Glomerular endothelial cell (primary cell): ENCODE measurements around the gene FUT2. TPM values are rescaled to one million over a fixed set of nuclear protein-coding genes. Genes with fewer than 3 reads are reported as not detected.
"Not testable (repeated sequence)": the region's sequence is repeated elsewhere in the genome, so short reads cannot be mapped to it uniquely, and the experiment has no call there.

Source experiments
- DNase-seq: peaks from one replicate; pipeline ENCODE4 v3.0.0-alpha.2; 2011; ENCODE audit warnings: low read depth, low spot score; ENCODE audit errors: extremely low read depth
- total RNA-seq: library from RNA; depleted of rRNA; stranded (reverse); fragments of >200 nt; gene quantifications from 2 replicates; pipeline ENCODE4 v1.2.3, GENCODE V29; 2015

FUT2 gene
- not detected in 2 replicates for total RNA-seq

- DNase-seq: no peak
These were observed at the start of gene FUT2 for GRCh38 chr19:48695743-48696352. FUT2 (plus strand) TSS chr19:48695971; CDS start chr19:48702957, 6,986 bp downstream.

GRCh38 chr19:48646001-48646721 lies 49.6 kb upstream of the FUT2 start, which contains the start of gene CA11:
CA11 (minus strand) TSS chr19:48646187; CDS start chr19:48645632, 555 bp downstream.
- DNase-seq: no peak

GRCh38 chr19:48646722-48647216 lies 49.0 kb upstream of the FUT2 start:
- DNase-seq: no peak

GRCh38 chr19:48648134-48648533 lies 47.6 kb upstream of the FUT2 start:
- no peak for DNase-seq

- DNase-seq: no peak
These were observed 44.6 kb upstream of the FUT2 start for GRCh38 chr19:48650974-48651682.

GRCh38 chr19:48651683-48652048 lies 44.1 kb upstream of the FUT2 start:
- no peak for DNase-seq

- no peak for DNase-seq
These were observed 41.3 kb upstream of the FUT2 start for GRCh38 chr19:48654299-48655059.

GRCh38 chr19:48656840-48657474 lies 38.8 kb upstream of the FUT2 start:
- DNase-seq: no peak

- not testable (repeated sequence) for DNase-seq
These were observed 37.9 kb upstream of the FUT2 start for GRCh38 chr19:48657828-48658227.

- no peak for DNase-seq
These were observed 37.3 kb upstream of the FUT2 start for GRCh38 chr19:48658483-48658882.

GRCh38 chr19:48659768-48660167 lies 36.0 kb upstream of the FUT2 start:
- DNase-seq: no peak

- peak; percentile 89 for DNase-seq
These were observed 34.7 kb upstream of the FUT2 start for GRCh38 chr19:48660852-48661710.

GRCh38 chr19:48661711-48662090 lies 34.1 kb upstream of the FUT2 start:
- DNase-seq: no peak

GRCh38 chr19:48663667-48664066 lies 32.1 kb upstream of the FUT2 start:
- no peak for DNase-seq

GRCh38 chr19:48664476-48664875 lies 31.3 kb upstream of the FUT2 start:
- no peak for DNase-seq

GRCh38 chr19:48665786-48666185 lies 30.0 kb upstream of the FUT2 start:
- no peak for DNase-seq

GRCh38 chr19:48668332-48668731 lies 27.4 kb upstream of the FUT2 start:
- DNase-seq: no peak

- DNase-seq: no peak
These were observed 27.0 kb upstream of the FUT2 start for GRCh38 chr19:48668761-48669160.

- no peak for DNase-seq
These were observed 25.7 kb upstream of the FUT2 start for GRCh38 chr19:48669903-48670668.
